Endothelial cell of umbilical vein (primary cell): ENCODE measurements around the gene CCDC159. TPM values are rescaled to one million over a fixed set of nuclear protein-coding genes. Genes with fewer than 3 reads are reported as not detected.

Experiments used
- BruUV-seq: library from RNA; stranded (reverse); fragments of 400-500 nt; replicated peaks from 2 replicates; lab custom pipeline; 2021; lab: Mats Ljungman, UMichigan
- CTCF ChIA-PET: fragments of 300-600, 350-600 bp; sonication (Branson Sonifier 250); formaldehyde crosslinking; loops from one replicate; lab custom pipeline; 2021; ENCODE audit warnings: antibody characterized with exemption, inconsistent platforms; lab: Charles Lee
- POLR2A ChIA-PET: fragments of 300-600, 350-600 bp; sonication (Branson Sonifier 250); formaldehyde crosslinking; loops from one replicate; lab custom pipeline; 2021; ENCODE audit warnings: antibody characterized with exemption, inconsistent platforms; lab: Charles Lee
- DNase-seq: peaks from one replicate; pipeline ENCODE4 v3.0.0-alpha.2; 2011; ENCODE audit warnings: low read depth, low spot score
- FAIRE-seq: peaks from 2 replicates; lab custom pipeline; 2011; peaks lifted over from hg19 to GRCh38; lab: Jason Lieb, UNC
- H2AFZ ChIP-seq: 2 replicates; pipeline ENCODE4 v1.6.0; 2012; ENCODE audit warnings: low read depth, low read length, control low read depth, inconsistent platforms
- H3K27ac ChIP-seq: 2 replicates; pipeline ENCODE4 v1.5.1; 2011; ENCODE audit warnings: low read depth, mild to moderate bottlenecking, control low read depth, low read length, moderate library complexity; ENCODE audit not compliant: insufficient read depth
- H3K27me3 ChIP-seq, 2 experiments: 2 replicates each; pipeline versions ENCODE4 v1.6.0 to v1.6.1; 2011; ENCODE audit warnings: low read length in 2 of 2, mixed read lengths in 1 of 2; ENCODE audit not compliant: control insufficient read depth in 2 of 2, insufficient read depth in 2 of 2
- H3K36me3 ChIP-seq, 2 experiments: 2 replicates in 1 of 2; 3 replicates in 1 of 2; pipeline ENCODE4 v1.5.1; 2011; ENCODE audit warnings: low read length in 2 of 2, mild to moderate bottlenecking in 1 of 2, moderate library complexity in 1 of 2; ENCODE audit not compliant: control insufficient read depth in 2 of 2, insufficient read depth in 2 of 2; ENCODE audit errors: extremely low read depth in 1 of 2
- H3K4me1 ChIP-seq: 3 replicates; pipeline ENCODE4 v1.5.1; 2011; ENCODE audit warnings: mild to moderate bottlenecking, low read length; ENCODE audit not compliant: control insufficient read depth, insufficient read depth; ENCODE audit errors: extremely low read depth
- H3K4me2 ChIP-seq: 2 replicates; pipeline ENCODE4 v1.6.1; 2011; ENCODE audit warnings: low read length, control low read depth, mixed read lengths; ENCODE audit not compliant: insufficient read depth
- H3K4me3 ChIP-seq, 3 experiments: fragments of 200-600 bp in 1 of 3; sonication (generic), shearing (Covaris generic) in 1 of 3; replicated peaks in 1 of 3; 2 replicates each; pipeline ENCODE4 v1.5.1; 2011 to 2016; ENCODE audit warnings: control low read depth in 3 of 3, low read length in 3 of 3, mild to moderate bottlenecking in 2 of 3, inconsistent platforms in 1 of 3, low read depth in 1 of 3, moderate library complexity in 1 of 3; ENCODE audit not compliant: insufficient read depth in 1 of 3
- H3K79me2 ChIP-seq: 2 replicates; pipeline ENCODE4 v1.6.0; 2012; ENCODE audit warnings: low read length, inconsistent platforms; ENCODE audit not compliant: control insufficient read depth, insufficient read depth
- H3K9ac ChIP-seq: replicated peaks from 2 replicates; pipeline ENCODE3; 2011; ENCODE audit warnings: low read length, control low read depth; ENCODE audit not compliant: insufficient read depth; ENCODE audit errors: extremely low read depth
- H3K9me1 ChIP-seq: replicated peaks from 3 replicates; pipeline ENCODE4 v1.6.0; 2011; ENCODE audit warnings: mild to moderate bottlenecking, low read length; ENCODE audit not compliant: control insufficient read depth, insufficient read depth; ENCODE audit errors: extremely low read depth
- H3K9me3 ChIP-seq: replicated peaks from 2 replicates; pipeline ENCODE4 v1.5.1; 2012; ENCODE audit warnings: low read length, inconsistent platforms; ENCODE audit not compliant: control insufficient read depth, insufficient read depth
- H4K20me1 ChIP-seq: replicated peaks from 2 replicates; pipeline ENCODE3; 2011; ENCODE audit warnings: mild to moderate bottlenecking, low read length; ENCODE audit not compliant: control insufficient read depth, insufficient read depth; ENCODE audit errors: extremely low read depth
- EZH2 ChIP-seq: IDR thresholded peaks from 2 replicates; pipeline ENCODE4 v1.6.1; 2012; ENCODE audit warnings: borderline replicate concordance, low read depth, mild to moderate bottlenecking, moderate library complexity, low read length, inconsistent platforms; ENCODE audit not compliant: severe bottlenecking
- FOS ChIP-seq: IDR thresholded peaks from 2 replicates; pipeline ENCODE4 v1.6.1; 2011; ENCODE audit warnings: mild to moderate bottlenecking, low read length, moderate library complexity, borderline replicate concordance; ENCODE audit not compliant: insufficient read depth
- GATA2 ChIP-seq: IDR thresholded peaks from 2 replicates; pipeline ENCODE4 v1.7.0; 2011; ENCODE audit warnings: low read depth, mild to moderate bottlenecking, moderate library complexity, mixed read lengths, low read length; ENCODE audit not compliant: insufficient read length, insufficient read depth
- JUN ChIP-seq: IDR thresholded peaks from 2 replicates; pipeline ENCODE4 v1.6.1; 2011; ENCODE audit warnings: borderline replicate concordance, low read depth; ENCODE audit not compliant: insufficient read length, insufficient read depth
- MYC ChIP-seq: IDR thresholded peaks from one replicate; pipeline ENCODE4 v1.6.1; 2011; ENCODE audit warnings: mild to moderate bottlenecking, low read depth, low read length
- POLR2A ChIP-seq: IDR thresholded peaks from 2 replicates; pipeline ENCODE4 v1.6.1; 2012; ENCODE audit warnings: low read depth, mild to moderate bottlenecking, control low read depth, low read length
- POLR2AphosphoS5 ChIP-seq: IDR thresholded peaks from 2 replicates; pipeline ENCODE4 v1.6.1; 2012; ENCODE audit warnings: low read depth, mild to moderate bottlenecking, control low read depth, low read length, moderate library complexity; ENCODE audit not compliant: insufficient read depth
- dilution Hi-C: fragments of 300-500 bp; cut with MboI; formaldehyde crosslinking; loops from one replicate; pipeline ENCODE4 v1.15.0; 2019; ENCODE audit warnings: low sequenced_read_pairs; ENCODE audit not compliant: extremely low pct_ligation_motif_present
- intact Hi-C: fragments of 100-400 bp; cut with micrococcal nuclease; formaldehyde crosslinking; loops from one replicate; pipeline ENCODE4 v1.10.0; 2022
- polyA plus RNA-seq, 4 experiments: library from polyadenylated mRNA; depleted of rRNA in 3 of 4; stranded (reverse) in 3 of 4; unstranded in 1 of 4; fragments of >200 nt; gene quantifications; 2 replicates each; pipeline versions ENCODE4 v1.2.1 to v1.2.3, GENCODE V29; 2011 to 2012; ENCODE audit warnings: missing spikeins in 1 of 4
- total RNA-seq: library from RNA; stranded (reverse); gene quantifications from 2 replicates; pipeline ENCODE4 v1.2.3, GENCODE V29; 2021
- TF ChIP-seq, protein P1 (sequence below): IDR thresholded peaks from 2 replicates; pipeline ENCODE4 v1.6.1; 2011; ENCODE audit not compliant: insufficient read depth, insufficient read length
- TF ChIP-seq, protein P2 (sequence below), 2 donors: IDR thresholded peaks; 1 replicate in 1 of 2; 2 replicates in 1 of 2; pipeline ENCODE4 v1.5.1; 2011; ENCODE audit warnings: low read length in 2 of 2, mild to moderate bottlenecking in 2 of 2, moderate library complexity in 2 of 2, control low read depth in 1 of 2, inconsistent platforms in 1 of 2, low read depth in 1 of 2; ENCODE audit not compliant: insufficient read depth in 1 of 2; ENCODE audit errors: extremely low read depth in 1 of 2

The CCDC159 gene
- total and polyA plus RNA-seq, 2 donors (not counting 3 experiments of a cell fraction or from before 2014, with no cell fraction given), result 30.0 to 31.6 TPM

- Histone ChIP-seq H3K9me1 (no peaks in the 10 kb centered on the region), H3K9ac (no peak overlapping the region), H3K27me3 (no peaks in the 10 kb centered on the region), H3K36me3 (peaks cover 0 to 11% of the 10 kb centered on the region in 2 experiments), H4K20me1 (no peaks in the 10 kb centered on the region), H2AFZ (no peak overlapping the region), H3K4me2 (no peak overlapping the region), H3K79me2 (no peaks in the 10 kb centered on the region), H3K9me3 (no peaks in the 10 kb centered on the region), H3K4me1 (no peaks in the 10 kb centered on the region), H3K4me3 (no peak overlapping the region), H3K27ac (no peak overlapping the region)
- TF ChIP-seq POLR2AphosphoS5, result no peak
- ChIA-PET POLR2A (no interaction called here), CTCF (interaction anchor here (1.3 kb wide), 1 partner anchor 70 kb away, joined by 6 read pairs; no protein-coding TSS in a partner anchor)
- intact Hi-C loops, result no loop called here
- no peak for FAIRE-seq
- BruUV-seq, result TSS peak; percentile 68
- DNase-seq, result no peak
- dilution Hi-C loops, result no loop called here
Observed at GRCh38 chr19:11364296-11364904, 18.1 kb downstream of the CCDC159 start.

DNA sequence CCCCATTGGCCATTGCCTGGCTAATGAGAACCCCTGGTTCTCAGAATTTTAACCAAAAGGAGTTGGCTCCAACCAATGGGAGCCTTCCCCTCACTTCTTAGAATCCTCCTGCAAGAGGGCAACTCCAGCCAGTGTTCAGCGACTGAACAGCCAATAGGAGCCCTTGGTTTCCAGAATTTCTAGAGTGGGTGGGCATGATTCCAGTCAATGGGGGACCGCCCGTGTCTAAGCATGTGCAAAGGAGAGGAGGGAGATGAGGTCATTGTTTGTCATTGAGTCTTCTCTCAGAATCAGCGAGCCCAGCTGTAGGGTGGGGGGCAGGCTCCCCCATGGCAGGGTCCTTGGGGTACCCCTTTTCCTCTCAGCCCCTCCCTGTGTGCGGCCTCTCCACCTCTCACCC, 18.6 kb downstream of the CCDC159 start:
- Histone ChIP-seq H3K27me3 (no peaks in the 10 kb centered on the region), H3K9me3 (no peaks in the 10 kb centered on the region), H3K36me3 (peaks cover 0 to 9% of the 10 kb centered on the region in 2 experiments), H3K27ac (no peak overlapping the region), H3K9me1 (no peaks in the 10 kb centered on the region), H3K9ac (no peak overlapping the region), H3K79me2 (no peaks in the 10 kb centered on the region), H4K20me1 (no peaks in the 10 kb centered on the region), H3K4me2 (no peak overlapping the region), H2AFZ (no peak overlapping the region), H3K4me1 (no peaks in the 10 kb centered on the region), H3K4me3 (no peak overlapping the region)
- ChIA-PET POLR2A (no interaction called here), CTCF (no interaction called here)
- no TSS peak for BruUV-seq
- DNase-seq, result no peak
- no peak for FAIRE-seq
- intact Hi-C loops, result no loop called here
- TF ChIP-seq MYC, result no peak
- TF ChIP-seq, protein P1, sequence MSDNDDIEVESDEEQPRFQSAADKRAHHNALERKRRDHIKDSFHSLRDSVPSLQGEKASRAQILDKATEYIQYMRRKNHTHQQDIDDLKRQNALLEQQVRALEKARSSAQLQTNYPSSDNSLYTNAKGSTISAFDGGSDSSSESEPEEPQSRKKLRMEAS, result no peak
- no peak for TF ChIP-seq FOS
- TF ChIP-seq, protein P2, sequence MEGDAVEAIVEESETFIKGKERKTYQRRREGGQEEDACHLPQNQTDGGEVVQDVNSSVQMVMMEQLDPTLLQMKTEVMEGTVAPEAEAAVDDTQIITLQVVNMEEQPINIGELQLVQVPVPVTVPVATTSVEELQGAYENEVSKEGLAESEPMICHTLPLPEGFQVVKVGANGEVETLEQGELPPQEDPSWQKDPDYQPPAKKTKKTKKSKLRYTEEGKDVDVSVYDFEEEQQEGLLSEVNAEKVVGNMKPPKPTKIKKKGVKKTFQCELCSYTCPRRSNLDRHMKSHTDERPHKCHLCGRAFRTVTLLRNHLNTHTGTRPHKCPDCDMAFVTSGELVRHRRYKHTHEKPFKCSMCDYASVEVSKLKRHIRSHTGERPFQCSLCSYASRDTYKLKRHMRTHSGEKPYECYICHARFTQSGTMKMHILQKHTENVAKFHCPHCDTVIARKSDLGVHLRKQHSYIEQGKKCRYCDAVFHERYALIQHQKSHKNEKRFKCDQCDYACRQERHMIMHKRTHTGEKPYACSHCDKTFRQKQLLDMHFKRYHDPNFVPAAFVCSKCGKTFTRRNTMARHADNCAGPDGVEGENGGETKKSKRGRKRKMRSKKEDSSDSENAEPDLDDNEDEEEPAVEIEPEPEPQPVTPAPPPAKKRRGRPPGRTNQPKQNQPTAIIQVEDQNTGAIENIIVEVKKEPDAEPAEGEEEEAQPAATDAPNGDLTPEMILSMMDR (IDR thresholded peaks at IDR 0.05; ENCODE audit: extremely low read depth in 1 of 2, insufficient read depth in 1 of 2, low read depth in 1 of 2, low read length in 2 of 2), result no peak
- no peak for TF ChIP-seq GATA2
- TF ChIP-seq EZH2, result no peak
- TF ChIP-seq POLR2AphosphoS5, result no peak
- no peak for TF ChIP-seq POLR2A
- TF ChIP-seq JUN, result no peak
- dilution Hi-C loops, result no loop called here
